GM19397 (cell line): Measurements from ENCODE around the gene FZD7.

Experiments used
- ATAC-seq: cut with Tn5 transposase; IDR thresholded peaks from one replicate; pipeline ENCODE4 v1.9.1; 2021; ENCODE audit warnings: mild to moderate bottlenecking, moderate library complexity; ENCODE audit not compliant: unreplicated experiment

FZD7 gene

GRCh38 chr2:202033317-202034248 lies at the start of gene FZD7:
FZD7 (plus strand) TSS chr2:202033855; CDS start chr2:202034648, 793 bp downstream.
- peak; percentile 75 for ATAC-seq

DNA sequence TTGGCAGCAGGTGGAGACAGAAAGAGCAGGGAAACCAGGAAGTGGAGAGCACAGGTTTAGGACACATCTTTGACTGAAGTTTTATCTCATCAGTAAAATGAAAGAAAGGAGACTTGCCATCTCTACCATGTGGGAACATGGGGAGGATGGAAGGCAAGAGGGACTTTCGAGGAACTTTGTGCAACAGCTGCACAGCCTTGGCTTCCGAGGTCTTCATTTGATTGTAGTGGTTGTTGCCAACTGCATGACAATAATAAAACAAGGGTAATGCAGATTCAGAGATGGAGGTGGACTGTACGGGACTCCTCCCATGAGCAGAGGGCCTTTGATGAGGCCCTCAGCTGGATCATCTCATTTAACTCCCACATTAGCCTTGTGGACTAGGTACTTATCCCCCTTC lies 49.3 kb upstream of the FZD7 start:
- no peak for ATAC-seq

DNA sequence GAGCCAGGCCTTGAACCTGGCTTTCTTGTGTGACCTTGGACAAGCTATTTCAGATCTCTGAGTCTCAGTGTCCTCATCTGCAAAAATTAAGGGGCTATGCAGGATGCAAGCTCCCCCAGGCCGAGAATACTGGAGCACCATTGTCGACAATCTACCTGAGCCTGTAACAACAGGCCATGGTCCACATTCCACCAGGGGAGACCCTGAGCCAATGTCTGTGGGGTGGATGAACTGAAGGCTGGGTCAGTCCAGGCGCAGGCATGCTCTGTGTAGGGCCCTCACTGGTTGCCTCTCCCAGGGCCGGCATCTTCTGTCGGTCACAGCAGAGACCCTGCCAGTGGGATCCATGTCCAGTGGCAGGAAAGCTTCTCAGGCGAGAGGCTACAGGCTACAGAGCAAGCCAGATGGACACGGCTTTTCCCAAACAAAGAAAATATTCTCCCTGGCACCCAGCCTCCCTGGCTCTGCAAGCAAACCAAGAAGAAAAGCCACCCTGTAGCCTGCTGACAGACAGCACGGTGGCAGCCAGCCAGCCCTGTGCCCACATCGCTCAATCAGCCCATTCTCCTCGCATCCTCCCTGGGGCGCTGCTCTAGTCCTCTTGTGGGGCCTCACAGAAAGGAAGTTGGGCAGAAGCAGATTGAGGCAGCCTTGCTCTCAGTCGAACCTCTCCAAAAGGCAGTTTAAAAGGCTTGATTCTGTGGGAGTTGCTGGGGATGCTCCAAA lies 48.7 kb upstream of the FZD7 start:
- ATAC-seq, result no peak

DNA sequence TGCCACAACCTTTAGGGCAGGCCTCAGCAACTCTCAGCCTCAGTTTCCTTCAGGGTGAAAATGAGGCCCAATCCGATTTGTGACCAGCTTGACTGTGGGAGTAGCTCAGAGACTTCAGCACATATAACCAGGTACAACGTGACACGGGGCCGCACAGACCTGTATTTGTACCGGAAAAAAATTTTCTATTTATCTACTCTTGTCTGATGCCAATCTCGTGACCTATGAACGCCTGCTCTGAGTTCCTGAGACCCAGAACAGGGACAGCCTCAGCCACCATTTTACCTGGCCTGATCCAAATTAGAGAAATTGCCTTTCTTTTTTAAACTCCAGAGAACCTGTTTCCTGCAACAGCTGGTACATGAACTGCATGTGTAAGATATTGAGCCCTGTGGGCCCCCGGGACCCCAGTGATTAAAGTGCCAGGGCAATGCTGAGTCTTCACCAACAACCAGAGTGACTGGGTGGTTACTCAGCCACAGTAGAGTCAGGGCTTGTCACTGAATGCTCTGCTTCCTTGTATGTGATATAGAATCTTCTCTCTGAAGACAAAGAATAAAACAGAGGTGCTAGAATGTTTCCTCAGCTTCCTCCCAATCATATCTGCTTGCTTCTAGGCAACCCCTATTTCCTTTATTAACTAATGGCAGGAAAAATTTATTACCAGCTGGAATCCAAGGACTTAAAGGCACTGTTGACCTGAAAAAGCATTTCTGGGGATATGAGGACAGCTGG lies 47.8 kb upstream of the FZD7 start:
- ATAC-seq, result no peak

DNA sequence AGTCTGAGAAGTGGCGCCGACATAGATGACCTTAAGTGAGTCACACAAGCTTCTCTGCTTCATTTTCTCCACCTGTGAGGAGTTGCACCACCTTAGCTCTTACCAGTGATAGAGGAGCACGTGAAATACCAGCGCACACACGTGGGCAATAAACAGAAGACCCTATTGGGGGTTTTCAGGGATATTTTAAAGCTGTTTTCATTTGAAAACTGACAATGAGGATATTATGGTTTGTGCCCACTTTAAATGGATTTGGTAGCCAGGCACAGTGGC lies 47.3 kb upstream of the FZD7 start:
- no peak for ATAC-seq

GRCh38 chr2:201987426-201987825 lies 46.2 kb upstream of the FZD7 start:
- no peak for ATAC-seq

- ATAC-seq, result no peak
Measured at GRCh38 chr2:201990069-201990468, 43.6 kb upstream of the FZD7 start.

DNA sequence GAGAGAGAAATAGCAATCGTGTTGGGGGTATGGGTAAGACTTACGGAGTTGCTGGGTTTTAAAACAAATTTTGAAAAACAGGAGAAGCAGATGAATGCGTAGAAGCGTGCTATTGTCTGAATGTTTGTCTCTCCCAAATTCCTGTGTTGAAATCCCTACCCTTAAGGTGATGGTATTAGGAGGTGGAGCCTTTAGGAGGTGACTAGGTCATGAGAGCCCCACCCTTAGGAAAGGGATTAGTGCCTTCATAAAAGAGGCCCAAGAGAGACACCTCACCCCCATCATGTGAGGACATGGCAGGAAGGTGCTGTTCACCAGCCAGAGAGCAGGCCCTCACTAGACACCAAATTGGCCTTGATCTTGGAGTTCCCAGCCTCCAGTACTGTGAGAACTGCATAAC lies 40.7 kb upstream of the FZD7 start:
- ATAC-seq, result no peak

GRCh38 chr2:201994973-201995638 lies 38.5 kb upstream of the FZD7 start:
- ATAC-seq, result no peak

DNA sequence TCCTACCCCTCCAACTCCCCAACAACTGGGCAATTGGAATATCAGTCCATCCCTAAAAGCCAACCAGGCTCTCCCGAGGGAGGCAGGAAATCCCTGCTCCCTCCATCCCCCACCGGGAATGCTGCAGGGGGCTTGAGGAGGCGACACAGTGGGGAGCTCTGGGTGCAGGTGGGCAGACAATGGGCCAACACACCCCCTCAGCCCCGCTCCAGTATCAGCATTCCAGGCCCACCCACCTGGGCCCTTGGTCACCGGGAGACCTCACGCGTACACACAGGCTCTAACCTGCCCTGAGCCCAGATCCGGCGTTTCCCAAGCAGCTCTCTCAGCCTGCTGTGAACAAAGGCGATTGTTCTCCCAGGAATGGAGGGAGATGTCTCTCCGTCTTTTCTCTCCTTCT lies 37.6 kb upstream of the FZD7 start:
- ATAC-seq, result no peak

- no peak for ATAC-seq
Measured at GRCh38 chr2:201996679-201997314, 36.9 kb upstream of the FZD7 start.

DNA sequence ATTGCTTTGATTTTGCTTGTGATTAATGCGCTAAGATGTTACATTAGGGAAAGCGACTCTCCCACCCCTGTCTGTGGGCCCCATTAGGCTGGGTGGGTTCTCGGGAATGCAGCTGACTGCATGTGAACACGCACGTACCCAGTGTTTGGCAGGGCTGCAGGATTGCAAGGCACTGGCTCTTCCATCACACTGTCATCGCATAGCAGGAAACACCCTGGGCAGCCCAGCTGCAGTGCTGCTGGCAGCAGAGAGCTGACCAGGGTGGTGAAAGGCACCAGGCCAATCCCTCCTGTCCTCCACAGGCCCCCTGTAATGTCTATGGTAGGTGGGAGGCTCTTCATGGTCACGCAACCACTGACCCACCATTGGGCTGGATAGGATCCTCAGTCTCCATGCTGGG lies 34.4 kb upstream of the FZD7 start:
- ATAC-seq, result no peak

DNA sequence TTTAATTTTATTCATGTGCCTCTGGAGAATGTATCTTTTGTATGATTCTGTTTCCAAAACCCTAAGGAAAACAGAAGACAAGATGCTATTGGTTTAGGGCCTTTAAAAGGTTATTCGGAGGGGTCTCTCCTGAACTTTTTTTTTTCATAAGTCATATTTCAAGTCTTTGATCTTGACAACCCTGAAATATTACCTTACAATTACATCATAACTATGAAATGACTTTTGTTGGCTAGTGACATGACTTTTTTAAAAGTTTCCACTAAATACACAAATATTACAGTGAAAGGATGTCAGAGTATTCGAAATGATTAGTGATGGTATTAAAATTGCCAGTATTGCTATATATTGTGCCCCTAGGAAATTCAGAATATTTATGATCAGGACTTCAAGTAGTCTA lies 31.8 kb upstream of the FZD7 start:
- ATAC-seq, result no peak

GRCh38 chr2:202002381-202002780 lies 31.3 kb upstream of the FZD7 start:
- no peak for ATAC-seq

GRCh38 chr2:202005272-202005887 lies 28.3 kb upstream of the FZD7 start:
- peak; percentile 45 for ATAC-seq

GRCh38 chr2:202006301-202006700 lies 27.4 kb upstream of the FZD7 start:
- no peak for ATAC-seq

DNA sequence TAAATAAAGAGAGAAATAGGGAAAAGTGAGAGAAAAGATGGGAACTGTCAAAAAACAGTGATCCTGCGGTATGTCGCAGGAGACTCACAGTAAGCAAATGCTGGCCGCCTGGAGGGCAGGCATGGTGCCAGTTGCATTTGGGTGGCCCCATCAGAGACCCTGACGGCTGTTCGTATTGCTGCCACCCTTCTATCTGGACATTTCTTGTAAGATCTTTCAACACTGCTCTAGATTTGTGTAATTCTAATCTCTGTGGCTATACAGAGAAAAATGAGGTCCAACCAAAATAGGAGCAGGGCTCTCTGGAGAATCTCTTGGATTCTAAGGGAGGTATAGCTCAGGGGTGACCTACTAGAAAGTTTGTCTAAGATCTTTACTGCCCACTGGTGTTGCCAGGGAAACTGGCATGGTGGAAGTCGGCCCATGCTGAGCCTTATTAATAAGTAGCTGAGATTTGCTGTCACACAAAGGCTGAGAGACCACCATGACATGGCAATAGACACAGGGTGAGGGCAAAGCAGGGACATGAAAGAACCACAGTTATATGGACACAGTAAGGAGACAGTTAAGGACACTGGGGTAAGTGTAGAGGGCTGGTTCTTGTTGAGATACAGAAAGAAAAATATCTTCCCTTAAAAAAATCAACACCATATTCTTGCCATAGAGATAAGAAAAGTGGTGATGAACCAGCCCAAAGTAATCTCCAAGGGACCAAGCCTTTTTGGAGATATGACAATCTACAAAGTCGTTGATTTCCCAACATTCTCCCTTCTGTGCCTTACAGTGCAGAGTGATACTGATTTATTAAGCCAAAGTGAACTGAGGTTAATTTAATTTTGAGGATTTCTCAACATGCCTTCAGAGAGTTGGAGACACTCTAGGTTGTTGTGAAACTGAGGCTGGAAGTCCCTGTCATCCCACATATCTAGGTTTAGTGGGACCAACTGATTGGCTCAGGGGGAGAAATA lies 26.4 kb upstream of the FZD7 start:
- no peak for ATAC-seq

DNA sequence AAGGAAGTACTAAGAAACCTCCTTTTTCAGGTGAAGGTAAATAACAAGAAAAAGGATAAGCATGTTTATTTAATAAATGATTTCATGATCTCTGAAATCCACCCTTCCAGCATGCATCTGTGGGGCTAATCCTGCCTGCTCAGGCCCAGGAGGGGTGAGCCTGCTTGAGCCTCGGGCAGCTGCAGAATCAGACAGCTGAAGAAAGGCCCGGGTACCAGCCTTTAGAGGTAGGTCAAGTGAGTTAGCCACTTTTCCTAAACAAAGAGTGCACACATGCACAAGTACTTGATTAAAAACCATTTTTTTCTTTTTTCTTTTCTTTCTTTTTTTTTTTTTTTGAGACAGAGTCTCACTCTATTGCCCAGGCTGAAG lies 25.7 kb upstream of the FZD7 start:
- ATAC-seq, result no peak

DNA sequence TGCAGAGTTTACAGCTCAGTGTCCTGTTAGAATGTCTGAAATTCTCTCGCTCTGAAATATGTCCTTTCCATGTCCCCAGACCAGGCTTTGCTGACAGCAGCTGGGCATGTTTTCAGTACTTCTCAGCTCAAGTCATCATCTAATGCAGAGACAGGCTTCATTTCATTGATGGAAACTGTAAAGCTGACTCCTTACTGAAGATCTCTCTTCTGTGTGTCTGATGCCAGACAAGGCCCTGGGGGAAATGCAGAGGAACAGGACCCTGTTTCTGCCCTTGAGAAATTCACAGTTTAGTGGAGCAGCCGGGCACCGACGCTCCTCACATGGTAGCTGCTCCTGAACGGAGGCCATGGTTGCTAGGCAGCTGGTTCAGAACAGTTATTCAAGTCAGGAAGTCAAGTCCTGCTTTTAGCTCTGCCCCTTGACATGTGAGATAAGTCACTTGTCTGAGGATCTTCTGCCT lies 24.6 kb upstream of the FZD7 start:
- ATAC-seq, result no peak
